Amygdala (tissue), 56 donors: ENCODE results near the gene TBC1D8.
"Not testable (repeated sequence)": the region's sequence is repeated elsewhere in the genome, so short reads cannot be mapped to it uniquely, and the experiment has no call there.

Source experiments
- DNase-seq, 56 donors: peaks; one replicate each; lab custom pipeline; 2025; lab: John Stamatoyannopoulos, UW

TBC1D8 gene

DNA sequence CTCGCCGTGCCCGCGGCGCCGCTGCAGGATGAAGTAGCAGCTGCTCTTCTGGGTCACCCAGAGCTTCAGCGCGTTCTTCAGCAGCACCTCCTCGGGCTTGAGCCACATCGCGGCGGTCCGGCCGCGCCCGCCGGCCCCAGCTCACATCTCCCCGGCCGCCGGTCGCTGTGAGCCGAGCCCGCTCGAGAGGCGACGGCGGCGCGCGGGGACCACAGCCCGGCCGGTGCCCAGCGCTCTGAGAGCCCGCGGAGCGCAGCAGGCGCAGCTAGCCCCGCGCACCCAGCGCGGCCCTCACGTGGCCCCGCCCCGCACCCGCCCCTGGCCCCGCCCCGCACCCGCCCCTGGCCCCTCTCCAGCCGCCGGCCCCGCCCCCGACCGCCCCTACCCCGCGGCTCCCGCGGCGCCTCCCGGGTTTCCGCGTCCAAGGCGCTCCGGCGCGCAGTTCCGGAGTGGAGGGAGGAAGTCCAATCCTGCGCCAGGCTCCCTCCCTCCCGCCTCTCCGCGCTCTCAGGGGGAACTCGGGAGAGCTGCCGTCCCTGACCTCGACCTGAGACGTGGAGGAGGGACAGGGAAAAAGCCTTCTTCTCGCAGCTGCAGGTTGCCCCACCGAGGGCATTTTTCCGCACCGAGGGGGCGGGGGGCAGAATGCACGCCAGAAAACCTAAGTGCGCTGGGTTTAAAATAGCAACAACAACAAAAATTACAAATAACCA, at the start of gene TBC1D8:
TBC1D8 (minus strand) TSS at position 237 of the 713 bp plus-strand sequence; CDS start at position 108, 129 bp downstream.
- DNase-seq = peak in 55 of 56 donors; percentile 6 to 84 (median 70)

DNA sequence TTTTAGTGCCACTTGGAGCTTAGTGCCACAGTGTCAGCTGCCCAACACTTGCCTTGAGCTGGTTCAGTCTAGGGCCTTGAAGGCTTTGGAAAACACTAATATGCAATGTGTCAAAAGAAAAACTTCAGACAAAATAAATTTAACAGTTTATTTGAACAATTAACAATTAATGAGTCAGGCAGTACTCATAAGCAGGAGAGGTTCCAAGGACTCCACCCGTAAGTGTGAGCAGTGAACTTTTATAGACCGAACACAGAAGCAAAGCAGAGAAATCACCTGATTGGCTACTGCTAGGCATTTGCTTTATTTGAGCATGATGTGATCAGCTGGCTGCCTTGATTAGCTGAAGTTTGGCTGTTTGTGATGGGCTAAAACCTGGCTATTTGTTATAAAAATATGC, 49.5 kb upstream of the TBC1D8 start:
- no peak for DNase-seq

DNA sequence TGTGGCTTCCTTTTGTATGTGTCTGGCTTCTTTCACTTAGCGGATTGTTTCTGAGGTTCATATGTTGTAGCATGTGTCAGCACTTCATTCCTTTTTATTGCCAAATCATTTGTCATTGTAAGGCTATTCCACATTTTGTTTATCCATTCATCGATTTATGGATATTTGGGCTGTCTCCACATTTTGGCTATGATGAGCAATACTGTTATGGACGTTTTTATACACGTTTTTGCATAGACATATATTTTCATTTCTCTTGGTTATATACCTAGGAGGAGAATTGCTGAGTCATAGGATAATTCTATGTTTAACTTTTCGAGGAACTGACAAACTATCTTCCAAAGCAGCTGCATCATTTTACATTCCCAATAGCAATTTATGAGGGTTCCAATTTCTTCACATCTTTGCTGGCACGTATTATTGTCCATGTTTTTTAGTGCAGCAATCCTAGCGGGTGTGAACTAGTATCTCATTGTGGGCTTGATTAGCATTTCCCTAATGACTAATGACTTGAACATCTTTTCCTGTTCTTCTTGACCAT, 48.1 kb upstream of the TBC1D8 start:
- no peak for DNase-seq

DNA sequence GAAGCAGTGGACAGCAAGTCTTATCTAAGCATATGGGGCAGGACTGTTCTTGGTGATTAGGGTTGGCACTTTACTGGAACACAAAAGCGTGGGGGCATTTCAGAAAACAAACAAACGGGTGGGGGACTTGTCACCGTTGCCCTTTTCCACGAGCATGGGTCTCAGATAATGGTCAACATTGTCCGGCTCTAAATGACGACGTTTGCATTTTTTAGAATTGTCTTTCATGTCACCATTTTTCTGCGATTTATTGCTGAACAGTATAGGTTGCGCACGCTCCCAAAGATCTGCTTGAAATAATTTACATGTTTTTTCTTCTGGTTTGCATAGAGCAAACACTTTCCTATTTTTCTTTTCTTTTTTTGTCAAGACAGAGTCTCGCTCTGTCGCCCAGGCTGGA, 46.6 kb upstream of the TBC1D8 start:
- no peak for DNase-seq

DNA sequence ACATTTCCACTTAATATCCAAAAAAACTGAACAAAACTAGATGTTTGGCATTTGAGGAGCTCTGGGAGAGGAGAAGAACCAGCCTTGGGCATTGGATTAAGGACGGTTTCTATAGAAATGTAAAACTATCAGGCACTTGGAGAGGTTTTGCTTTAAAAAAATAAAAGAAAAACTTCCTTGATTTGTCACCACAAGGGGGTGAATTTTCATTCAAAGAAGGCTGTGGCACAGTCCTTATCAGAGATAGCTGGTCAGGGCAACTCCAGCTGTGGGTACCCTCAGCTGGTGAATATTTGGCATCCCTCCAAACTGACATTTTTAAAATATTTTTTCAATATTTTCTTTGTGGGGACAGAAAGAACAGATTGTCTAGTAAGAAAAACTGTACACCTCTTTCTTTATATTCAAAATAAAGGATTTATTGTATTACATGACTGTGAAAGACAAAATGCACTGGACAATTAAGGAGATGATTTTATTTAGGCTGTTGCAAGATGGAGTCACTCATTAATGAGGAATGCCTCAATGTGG, 46.1 kb upstream of the TBC1D8 start:
- DNase-seq = no peak

DNA sequence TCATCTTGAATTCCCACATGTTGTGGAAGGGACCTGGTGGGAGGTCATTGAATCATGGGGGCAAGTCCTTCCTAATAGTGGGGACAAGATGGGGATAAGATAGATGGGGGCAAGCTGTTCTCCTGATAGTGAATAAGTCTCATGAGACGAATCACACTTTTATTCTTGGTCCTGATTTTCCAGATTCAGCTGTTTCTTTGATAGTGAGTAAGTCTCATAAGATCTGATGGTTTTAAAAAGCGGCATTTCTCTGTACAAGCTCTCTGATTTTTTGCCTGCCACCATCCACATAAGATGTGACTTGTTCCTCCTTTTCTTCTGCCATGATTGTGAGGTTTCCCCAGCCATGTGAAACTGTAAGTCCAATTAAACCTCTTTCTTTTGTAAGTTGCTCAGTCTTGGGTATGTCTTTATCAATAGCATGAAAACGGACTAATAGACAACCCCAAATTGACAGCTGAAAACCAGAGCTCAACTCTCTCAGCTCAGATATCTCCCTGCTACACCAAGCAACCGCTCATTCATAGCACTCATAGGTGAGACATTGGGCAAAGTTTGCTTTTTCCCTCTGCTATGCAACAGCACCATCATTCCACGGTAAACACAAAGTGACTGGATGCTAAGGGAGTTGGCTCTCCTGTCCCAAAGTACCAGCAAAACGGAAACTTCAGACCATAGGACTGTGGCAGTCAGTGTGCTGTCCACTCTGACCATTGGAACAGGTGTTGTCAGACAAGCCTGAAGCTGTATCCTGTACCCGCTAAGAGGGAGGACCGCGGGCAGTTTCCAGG, 44.9 kb upstream of the TBC1D8 start:
- no peak for DNase-seq

DNA sequence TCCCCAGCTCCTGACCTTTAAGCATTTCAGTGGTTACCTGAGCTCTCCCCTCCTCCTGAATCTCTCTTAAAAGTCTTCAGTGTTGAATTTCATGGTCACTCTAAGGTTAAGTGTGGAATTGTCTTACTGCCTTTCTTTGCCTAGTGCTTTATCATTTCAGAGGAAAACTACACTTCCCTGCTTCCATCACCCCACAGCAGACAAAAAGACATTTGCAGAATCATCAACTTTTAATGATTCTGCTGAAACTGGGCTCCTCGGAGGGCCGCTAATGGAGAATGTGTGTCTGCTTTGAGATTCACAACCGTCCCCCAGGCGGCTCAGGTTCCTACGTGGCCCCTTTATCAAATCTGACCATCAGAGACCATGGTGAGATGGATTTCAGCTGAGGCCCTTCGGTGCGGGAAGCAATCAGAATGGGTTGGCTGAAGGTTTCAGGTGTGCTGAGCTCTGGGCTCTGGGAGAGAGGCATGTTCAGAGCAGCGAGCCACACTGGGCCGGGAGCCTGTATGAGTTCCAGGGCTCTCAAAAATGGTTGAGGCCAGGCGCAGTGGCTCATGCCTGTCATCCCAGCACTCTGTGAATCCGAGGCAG, 41.9 kb upstream of the TBC1D8 start:
- no peak for DNase-seq

DNA sequence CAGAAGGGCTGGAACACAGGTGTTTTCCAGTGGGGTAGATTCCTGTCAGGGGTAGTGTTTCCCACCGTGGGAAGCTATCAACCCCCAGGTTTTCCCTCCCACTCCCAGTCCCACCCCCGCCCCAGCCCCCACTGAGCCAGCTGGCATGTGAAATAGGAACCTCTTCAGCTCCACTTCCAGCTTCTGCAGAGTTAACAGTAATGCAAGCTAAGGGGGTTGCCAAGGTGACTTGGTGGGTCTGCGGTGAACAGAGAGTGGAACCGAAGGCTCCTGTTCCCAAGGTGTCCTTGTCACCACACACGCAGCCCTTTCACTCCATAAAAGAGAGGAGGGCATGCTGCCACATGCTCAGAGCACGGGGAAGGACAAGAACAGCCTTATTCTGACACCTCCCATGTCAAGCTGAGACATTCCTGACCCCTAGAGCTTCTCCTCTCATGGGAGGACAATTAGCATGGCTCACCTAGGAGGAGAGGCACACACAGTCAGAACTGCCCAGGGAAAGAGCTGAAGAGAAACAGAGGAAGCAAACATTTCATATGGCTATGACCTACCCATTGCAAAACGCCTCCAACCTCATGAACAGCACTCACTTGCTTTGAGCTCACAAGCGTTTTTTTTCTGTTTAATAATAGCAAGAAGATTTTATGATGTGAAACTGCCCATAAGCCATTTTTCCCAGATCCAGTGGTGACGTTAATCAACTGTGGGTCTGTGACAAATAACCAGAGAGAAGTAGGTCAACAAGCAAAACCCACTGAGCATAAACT, 39.8 kb upstream of the TBC1D8 start:
- no peak for DNase-seq

DNA sequence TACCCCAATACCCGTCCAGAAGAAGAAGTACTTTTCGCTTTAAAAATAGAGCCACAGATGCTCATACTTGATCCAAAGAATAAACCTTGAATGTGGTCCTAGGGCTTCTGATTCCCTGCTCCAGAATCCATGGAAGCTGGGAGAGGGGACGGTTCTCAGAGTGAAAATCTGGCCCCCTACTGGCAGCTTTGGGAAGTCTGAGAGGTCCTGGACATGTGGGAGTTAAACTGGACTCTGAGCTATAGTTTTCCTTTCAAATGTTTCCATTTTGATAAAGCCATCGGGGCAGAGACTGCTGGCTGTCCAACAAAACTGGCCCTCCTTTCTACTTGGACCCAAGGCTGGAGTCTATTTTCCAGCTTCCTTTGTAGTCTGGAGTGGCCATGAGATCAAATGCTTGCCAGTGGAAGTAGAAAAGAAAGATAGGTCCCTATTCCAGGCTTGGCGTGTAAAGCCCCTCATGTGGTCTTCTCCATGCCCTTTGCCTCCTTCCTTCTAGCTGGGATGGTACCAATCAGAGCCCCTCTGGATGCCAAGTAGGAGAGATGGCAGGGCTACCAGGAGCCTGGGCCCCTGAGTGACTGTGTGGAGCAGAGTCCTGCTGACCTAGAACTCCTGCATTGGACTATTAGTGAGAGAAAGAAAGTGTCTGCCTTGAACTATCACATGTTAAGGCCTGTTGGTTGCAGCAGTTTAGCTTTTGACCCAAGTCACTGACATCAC, 37.7 kb upstream of the TBC1D8 start:
- no peak for DNase-seq

DNA sequence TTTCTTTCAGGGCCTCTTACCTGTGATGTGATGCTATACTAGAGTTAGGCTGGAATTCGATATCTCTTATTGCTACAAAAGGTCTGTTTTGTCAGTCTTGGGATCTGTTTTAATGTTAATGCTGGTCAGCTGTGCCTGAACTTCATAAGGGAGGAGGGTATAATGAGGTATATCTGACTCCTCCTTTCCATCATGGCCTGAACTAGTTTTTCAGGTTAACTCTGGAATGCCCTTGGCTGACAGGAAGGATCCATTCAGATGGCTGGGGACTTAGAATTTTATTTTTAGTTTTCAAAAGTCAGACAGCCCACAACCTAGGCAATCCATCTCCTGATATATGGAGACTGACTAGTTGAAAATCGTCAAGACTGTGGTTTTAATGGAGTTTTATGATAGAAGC, 35.9 kb upstream of the TBC1D8 start:
- no peak for DNase-seq

DNA sequence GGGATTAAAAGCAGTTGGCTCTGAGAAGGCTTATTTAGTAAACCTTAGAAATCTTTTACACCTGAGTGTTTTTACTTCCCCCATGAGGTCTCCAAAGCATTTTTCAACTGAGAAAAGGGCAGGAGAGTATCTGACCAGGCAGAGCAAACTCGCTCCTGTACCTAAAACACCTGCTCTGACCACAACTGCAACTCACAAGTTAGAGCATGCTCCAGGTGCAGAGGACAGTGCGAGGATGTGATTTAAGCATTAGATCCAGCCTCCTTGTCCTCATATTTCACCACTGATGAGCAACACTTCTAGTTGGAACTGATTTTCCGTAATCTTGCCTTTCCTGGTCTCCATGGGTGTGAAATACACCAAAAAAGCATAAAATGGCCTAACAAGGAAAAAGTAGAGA, 34.5 kb upstream of the TBC1D8 start:
- no peak for DNase-seq

DNA sequence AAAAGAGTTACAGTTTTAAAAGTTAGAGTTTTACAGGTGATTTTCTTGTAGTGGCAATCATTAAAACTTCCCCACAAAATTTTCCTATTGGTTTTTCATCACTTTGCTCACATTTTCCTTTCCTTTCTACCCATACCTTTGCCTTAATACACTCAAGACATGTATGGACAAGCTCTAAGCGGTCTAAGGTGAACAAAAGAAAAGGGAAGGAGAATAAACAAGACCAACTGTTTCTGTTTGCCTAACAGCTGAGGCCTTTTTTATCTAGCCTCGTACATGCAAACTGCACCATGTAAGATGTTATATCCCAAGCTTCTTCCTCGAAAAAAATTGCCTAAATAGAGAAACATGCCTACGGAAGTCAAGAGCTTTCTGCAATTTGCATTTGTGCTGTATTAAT, 33.9 kb upstream of the TBC1D8 start:
- no peak for DNase-seq

DNA sequence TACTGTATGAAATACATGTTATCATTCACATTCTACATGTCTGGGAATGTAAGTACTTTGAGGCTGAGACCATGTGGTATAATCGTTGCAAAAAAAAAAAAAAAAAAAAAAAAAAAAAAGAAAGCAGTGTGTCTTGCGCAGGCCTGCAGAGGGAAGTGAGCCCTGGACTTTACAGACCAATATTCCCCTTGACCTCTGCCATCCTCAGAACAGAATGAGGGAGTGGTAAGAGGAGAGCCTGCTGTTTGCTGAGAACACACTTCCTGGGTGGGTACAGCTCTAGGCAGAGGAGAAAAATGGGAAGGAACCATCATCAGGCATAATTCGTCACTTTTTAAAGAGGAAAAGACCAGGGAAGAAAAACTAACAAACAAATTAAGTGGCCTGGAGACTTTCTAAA, 28.8 kb upstream of the TBC1D8 start:
- no peak for DNase-seq

DNA sequence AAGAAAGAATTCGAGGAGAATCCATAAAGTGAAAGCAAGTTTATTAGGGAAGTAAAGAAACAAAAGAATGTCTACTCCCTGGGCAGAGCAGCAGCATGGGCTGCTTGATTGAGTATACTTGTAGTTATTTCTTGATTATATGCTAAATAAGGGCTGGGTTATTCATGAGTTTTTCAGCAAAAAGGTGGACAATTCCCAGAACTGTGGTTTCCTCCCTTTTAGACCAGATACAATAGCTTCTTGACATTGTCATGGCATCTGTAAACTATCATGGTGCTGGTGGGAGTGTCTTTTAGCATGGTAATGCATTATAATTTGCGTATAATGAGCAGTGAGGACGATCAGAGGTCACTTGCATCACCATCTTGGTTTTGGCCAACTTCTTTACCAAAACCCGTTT, 25.6 kb upstream of the TBC1D8 start:
- no peak for DNase-seq

DNA sequence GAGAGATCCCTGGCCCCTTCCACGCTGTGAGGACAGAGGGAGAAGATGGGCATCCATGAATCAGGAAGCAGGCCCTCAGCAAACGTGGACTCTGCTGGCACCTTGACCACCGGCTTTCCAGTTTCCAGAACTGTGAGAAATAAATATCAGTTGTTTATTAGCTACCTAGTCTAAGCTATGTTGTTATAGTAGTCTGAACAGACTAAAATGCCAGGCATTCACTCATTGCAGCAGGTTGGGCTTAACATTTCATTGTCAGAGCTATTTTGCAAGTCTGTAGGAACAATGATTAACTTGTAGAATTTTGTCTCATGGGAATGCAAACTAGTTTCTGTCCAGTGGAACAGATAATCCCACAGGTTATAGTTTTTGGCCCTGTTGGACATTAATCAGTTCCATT, 24.8 kb upstream of the TBC1D8 start:
- DNase-seq = no peak

DNA sequence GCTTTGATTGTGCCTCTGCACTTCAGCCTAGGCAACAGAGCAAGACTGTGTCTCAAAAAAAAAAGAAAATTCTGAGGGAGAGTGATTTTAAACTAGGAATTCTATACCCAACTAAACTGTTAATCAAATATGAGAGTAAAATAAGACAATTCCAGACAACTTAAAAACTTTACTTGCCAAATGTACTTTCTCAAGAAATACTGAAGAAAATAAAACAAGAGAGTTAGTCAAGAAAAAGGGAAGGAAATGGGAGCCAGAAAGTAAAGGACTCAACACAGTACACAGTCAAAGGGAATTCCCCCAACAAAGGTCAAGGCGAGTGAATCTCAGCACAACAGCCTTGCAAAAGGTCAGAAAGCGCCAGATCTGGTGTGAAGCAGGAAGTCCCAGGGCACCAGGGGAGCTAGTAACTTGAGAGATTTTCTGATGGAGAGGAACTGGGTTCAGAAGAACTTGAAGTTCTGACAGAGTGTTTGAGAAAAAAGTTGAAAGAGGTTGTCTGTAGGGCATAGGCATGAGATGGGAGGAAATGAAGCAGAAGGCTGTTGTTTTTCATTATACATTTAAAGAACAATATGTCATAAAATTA, 22.6 kb upstream of the TBC1D8 start:
- DNase-seq = no peak

DNA sequence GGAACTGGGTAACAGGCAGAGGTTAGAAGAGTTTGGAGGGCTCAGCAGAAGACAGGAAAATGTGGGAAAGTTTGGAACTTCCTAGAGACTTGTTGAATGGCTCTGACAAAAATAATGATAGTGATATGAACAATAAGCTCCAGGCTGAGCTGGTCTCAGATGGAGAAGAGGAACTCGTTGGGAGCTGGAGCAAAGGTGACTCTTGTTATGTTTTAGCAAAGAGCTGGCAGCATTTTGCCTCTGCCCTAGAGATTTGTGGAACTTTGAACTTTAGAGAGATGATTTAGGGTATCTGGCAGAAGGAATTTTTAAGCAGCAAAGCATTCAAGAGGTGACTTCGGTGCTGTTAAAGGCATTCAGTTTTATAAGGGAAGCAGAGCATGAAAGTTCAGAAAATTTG, 18.6 kb upstream of the TBC1D8 start:
- DNase-seq = not testable (repeated sequence)

DNA sequence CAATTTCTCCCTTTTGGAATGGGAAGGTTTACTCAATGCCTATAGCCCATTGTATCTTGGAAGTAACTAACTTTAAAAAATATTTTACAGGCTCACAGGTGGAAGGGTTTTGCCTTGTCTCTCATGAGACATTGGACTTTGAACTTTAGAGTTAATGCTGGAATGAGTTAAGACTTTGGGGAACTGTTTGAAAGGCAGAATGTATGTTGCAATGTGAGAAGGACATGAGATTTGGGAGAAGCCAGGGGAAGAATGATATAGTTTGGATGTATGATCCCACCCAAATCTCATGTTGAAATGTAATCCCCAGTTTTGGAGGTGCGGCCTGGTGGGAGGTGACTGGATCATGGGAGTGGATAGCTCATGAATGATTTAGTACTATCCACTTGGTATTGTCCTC, 17.5 kb upstream of the TBC1D8 start:
- no peak for DNase-seq

DNA sequence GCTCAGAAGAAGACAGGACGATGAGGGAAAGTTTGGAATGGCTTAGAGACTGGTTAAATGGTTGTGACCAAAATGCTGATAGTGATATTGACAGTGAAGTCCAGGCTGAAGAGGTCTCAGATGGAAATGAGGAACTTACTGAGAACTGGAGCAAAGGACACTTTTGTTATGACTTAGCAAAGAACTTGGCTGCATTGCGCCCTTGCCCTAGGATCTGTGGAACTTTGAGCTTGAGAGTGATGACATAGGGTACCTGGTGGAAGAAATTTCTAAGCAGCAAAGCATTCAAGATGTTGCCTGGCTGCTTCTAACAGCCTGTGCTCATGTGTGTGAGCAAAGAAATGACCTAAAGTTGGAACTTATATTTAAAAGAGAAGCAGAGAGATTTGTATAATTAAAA, 16.4 kb upstream of the TBC1D8 start:
- not testable (repeated sequence) for DNase-seq
